Measurements from ENCODE around the gene ARID3B. TPM values are rescaled to one million over a fixed set of nuclear protein-coding genes. Genes with fewer than 3 reads are reported as not detected.

ARID3B gene
- total and polyA plus RNA-seq, 3 donors from 2014 or later = 50.3 to 58.1 (median 53.7) TPM

DNA sequence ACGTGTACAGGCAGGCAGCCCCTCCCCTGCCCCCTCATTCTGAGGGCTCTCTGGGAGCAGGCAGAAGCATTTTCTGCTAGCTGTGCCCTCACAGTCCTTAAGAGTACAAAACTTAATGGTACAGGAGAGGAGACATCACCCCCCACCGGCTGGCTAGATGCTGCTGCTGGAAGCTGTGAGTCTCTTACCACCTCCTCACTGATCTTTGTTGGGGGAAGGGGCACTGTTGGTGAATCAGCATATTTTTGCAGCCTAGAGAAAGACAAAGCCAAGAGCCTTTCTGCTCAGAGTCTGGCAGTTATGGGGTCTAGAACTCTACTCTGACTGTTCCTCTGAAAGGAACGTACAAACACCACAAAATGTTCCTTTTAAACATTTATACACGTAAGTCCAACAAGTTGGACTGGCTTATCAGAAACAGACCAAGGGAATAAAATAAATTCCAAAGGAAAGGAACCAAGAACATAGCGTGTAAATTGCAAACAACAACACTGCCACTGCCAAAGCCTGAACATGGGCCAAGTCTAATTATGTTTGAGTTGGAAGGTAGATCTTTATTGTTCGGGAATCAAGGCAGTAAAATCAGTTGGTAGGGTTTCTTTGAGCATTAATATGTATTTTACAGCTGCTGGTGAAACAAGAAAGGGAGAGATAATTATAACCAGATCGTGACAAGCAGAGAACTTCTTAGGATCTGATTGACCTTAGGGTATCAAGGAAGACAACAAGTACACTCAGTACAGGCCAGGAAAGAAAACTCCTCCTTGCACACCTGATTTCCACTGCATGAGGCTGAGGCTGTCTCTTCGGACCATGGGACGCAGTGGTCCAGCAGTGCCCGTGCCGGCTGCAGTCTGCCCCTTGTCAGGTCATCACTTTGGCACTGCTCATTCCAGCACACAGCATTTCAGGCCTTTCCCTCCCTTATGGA is 102.0 kb downstream of the ARID3B start:
- intact Hi-C loops (cut with DNase I; ENCODE audit: low total_unique reads) = no loop called here
- Histone ChIP-seq H3K27me3 (no peaks in the 10 kb centered on the region), H3K4me3 (no peak overlapping the region), H3K9me3 (no peaks in the 10 kb centered on the region), H3K27ac (peak overlapping the region in 1 of 2 donors; percentile 36), H3K36me3 (ENCODE audit: low read depth, missing control alignments) (no peaks in the 10 kb centered on the region), H3K4me1 (peaks cover 6% of the 10 kb centered on the region)
- WGBS, 2 donors = 40 to 52% methylated on average over 11 of the region's 11 CpGs
- TF ChIP-seq CTCF (IDR thresholded peaks at IDR 0.05) (no peak), POLR2A (IDR thresholded peaks at IDR 0.05) (no peak)
- DNase-seq = no peak

DNA sequence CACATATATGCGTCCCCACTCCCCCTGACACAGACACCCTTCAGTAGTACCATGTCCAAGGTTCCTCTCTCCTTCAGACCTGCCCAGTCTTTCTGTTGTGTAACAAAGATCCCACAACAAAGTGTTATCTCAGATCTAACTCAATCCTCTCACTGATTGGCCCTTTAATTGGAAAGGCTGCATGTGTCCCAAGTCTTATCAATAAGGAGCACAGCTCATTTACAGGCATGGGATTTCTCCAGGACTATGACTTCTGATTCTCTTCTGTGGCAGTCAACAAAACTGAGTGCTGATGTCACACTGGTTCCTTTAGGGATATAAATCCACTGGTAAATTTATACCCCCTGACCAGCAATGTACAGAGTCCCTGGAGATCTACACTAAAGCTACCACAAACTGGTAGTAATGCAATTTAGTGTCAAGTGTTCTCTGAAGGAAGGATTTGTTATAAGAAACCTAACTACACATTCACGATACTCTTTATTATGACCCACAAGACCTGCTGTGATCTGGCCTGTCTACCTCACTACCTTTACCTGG is 102.7 kb downstream of the ARID3B start:
- WGBS, 2 donors = 68 to 82% methylated on average over 2 of the region's 2 CpGs
- Histone ChIP-seq H3K27ac (peak overlapping the region in 1 of 2 donors; percentile 36), H3K9me3 (no peaks in the 10 kb centered on the region), H3K36me3 (ENCODE audit: low read depth, missing control alignments) (no peaks in the 10 kb centered on the region), H3K4me1 (peaks cover 6% of the 10 kb centered on the region), H3K4me3 (no peak overlapping the region), H3K27me3 (no peaks in the 10 kb centered on the region)
- TF ChIP-seq CTCF (IDR thresholded peaks at IDR 0.05) = no peak
- no peak for TF ChIP-seq POLR2A (IDR thresholded peaks at IDR 0.05)
- no peak for DNase-seq
- intact Hi-C loops (cut with DNase I; ENCODE audit: low total_unique reads) = no loop called here

- TF ChIP-seq POLR2A (IDR thresholded peaks at IDR 0.05) (no peak), CTCF (IDR thresholded peaks at IDR 0.05) (no peak)
- H3K36me3 ChIP-seq (ENCODE audit: low read depth, missing control alignments) = no peaks in the 10 kb centered on the region
- intact Hi-C loops (cut with DNase I; ENCODE audit: low total_unique reads) = no loop called here
- H3K27me3 ChIP-seq = no peaks in the 10 kb centered on the region
- no peak for DNase-seq
- no peaks in the 10 kb centered on the region for H3K9me3 ChIP-seq
- no peak overlapping the region for H3K4me3 ChIP-seq
- H3K27ac ChIP-seq = no peak overlapping the region
- H3K4me1 ChIP-seq = peaks cover 11% of the 10 kb centered on the region
These were observed 105.5 kb downstream of the ARID3B start for GRCh38 chr15:74646480-74646879.

Other genes with a start within 250 kb of the ARID3B start
- 10 to 100 TPM; 74.3 to 76.4 TPM for gene CYP11A1, start 173.6 kb upstream of the ARID3B start, total RNA-seq
- 76.2 TPM for gene CYP11A1, start 173.6 kb upstream of the ARID3B start, polyA plus RNA-seq (ENCODE audit: insufficient read depth, low read depth, low replicate concordance)
- gene SEMA7A, start 107.3 kb upstream of the ARID3B start, total RNA-seq = 100 to 1,000 TPM; 217 to 220 TPM
- 80.7 TPM for gene SEMA7A, start 107.3 kb upstream of the ARID3B start, polyA plus RNA-seq (ENCODE audit: insufficient read depth, low read depth, low replicate concordance)
- 10 to 100 TPM; 61.9 to 70.6 TPM for gene UBL7, start 80.1 kb upstream of the ARID3B start, total RNA-seq
- 104 TPM for gene UBL7, start 80.1 kb upstream of the ARID3B start, polyA plus RNA-seq (ENCODE audit: insufficient read depth, low read depth, low replicate concordance)
- 100 to 1,000 TPM; 162 to 197 TPM for gene CLK3, start 74.6 kb downstream of the ARID3B start, total RNA-seq
- 137 TPM for gene CLK3, start 74.6 kb downstream of the ARID3B start, polyA plus RNA-seq (ENCODE audit: insufficient read depth, low read depth, low replicate concordance)
- gene EDC3, start 154.8 kb downstream of the ARID3B start, total RNA-seq = 10 to 100 TPM; 53.8 to 56.5 TPM
- 96.0 TPM for gene EDC3, start 154.8 kb downstream of the ARID3B start, polyA plus RNA-seq (ENCODE audit: insufficient read depth, low read depth, low replicate concordance)
- gene CYP1A1, start 184.3 kb downstream of the ARID3B start, total RNA-seq = under 1 TPM; 0.19 to 0.31 TPM
- gene CYP1A1, start 184.3 kb downstream of the ARID3B start, polyA plus RNA-seq (ENCODE audit: insufficient read depth, low read depth, low replicate concordance) = 5.6 TPM
- under 1 TPM; 0.12 to 0.31 TPM for gene CYP1A2, start 207.6 kb downstream of the ARID3B start, total RNA-seq
- not detected for gene CYP1A2, start 207.6 kb downstream of the ARID3B start, polyA plus RNA-seq (ENCODE audit: insufficient read depth, low read depth, low replicate concordance)
- 10 to 100 TPM; 41.5 to 43.1 TPM for gene CSK, start 240.9 kb downstream of the ARID3B start, total RNA-seq
- 45.6 TPM for gene CSK, start 240.9 kb downstream of the ARID3B start, polyA plus RNA-seq (ENCODE audit: insufficient read depth, low read depth, low replicate concordance)

Measured in testis (tissue), 3 donors.